H1 (cell line): Measurements from ENCODE around the gene BPIFB6. TPM values are rescaled to one million over a fixed set of nuclear protein-coding genes. Genes with fewer than 3 reads are reported as not detected.

Source experiments
- CTCF ChIA-PET: fragments of 300-600 bp; sonication (Branson Sonifier 250); formaldehyde crosslinking; loops from one replicate; lab custom pipeline; 2021; ENCODE audit not compliant: partially characterized antibody; lab: Charles Lee
- POLR2A ChIA-PET: fragments of 300-600 bp; sonication (Branson Sonifier 250); formaldehyde crosslinking; loops from one replicate; lab custom pipeline; 2021; ENCODE audit warnings: inconsistent platforms; ENCODE audit not compliant: partially characterized antibody; lab: Charles Lee
- DNase-seq, 2 experiments: peaks; one replicate each; pipeline versions ENCODE4 v3.0.0 to v3.0.0-alpha.2; 2010 to 2022; ENCODE audit warnings: low spot score in 2 of 2, low read depth in 1 of 2, mixed read lengths in 1 of 2
- FAIRE-seq: peaks from 2 replicates; lab custom pipeline; 2011; peaks lifted over from hg19 to GRCh38; lab: Jason Lieb, UNC
- H2AFZ ChIP-seq: 2 replicates; pipeline ENCODE4 v1.8.1; 2012; ENCODE audit warnings: low read length, inconsistent platforms
- H2AK5ac ChIP-seq: 2 replicates; pipeline ENCODE4 v1.6.1; 2013; ENCODE audit warnings: low read depth, low read length
- H2BK120ac ChIP-seq: replicated peaks from 2 replicates; pipeline ENCODE3; 2013; ENCODE audit warnings: low read depth, low read length, inconsistent platforms
- H2BK12ac ChIP-seq: 2 replicates; pipeline ENCODE4 v1.6.1; 2013; ENCODE audit warnings: low read depth, low read length
- H2BK15ac ChIP-seq: 2 replicates; pipeline ENCODE4 v1.6.1; 2013; ENCODE audit warnings: low read length
- H2BK20ac ChIP-seq: 2 replicates; pipeline ENCODE4 v1.6.1; 2013; ENCODE audit warnings: low read length
- H2BK5ac ChIP-seq: 2 replicates; pipeline ENCODE4 v1.6.1; 2013; ENCODE audit warnings: low read depth, low read length
- H3K14ac ChIP-seq: 2 replicates; pipeline ENCODE4 v1.6.1; 2013; ENCODE audit warnings: inconsistent platforms; ENCODE audit not compliant: insufficient read length
- H3K18ac ChIP-seq: 2 replicates; pipeline ENCODE4 v1.6.1; 2013; ENCODE audit warnings: low read length; ENCODE audit errors: extremely low read depth
- H3K23ac ChIP-seq: 2 replicates; pipeline ENCODE4 v1.6.1; 2013; ENCODE audit warnings: inconsistent platforms; ENCODE audit not compliant: insufficient read length
- H3K23me2 ChIP-seq: 2 replicates; pipeline ENCODE4 v1.6.1; 2013; ENCODE audit warnings: low read depth, low read length
- H3K27ac ChIP-seq: 2 replicates; pipeline ENCODE4 v1.6.1; 2011; ENCODE audit warnings: low read depth, low read length, inconsistent platforms
- H3K27me3 ChIP-seq, 4 experiments: replicated peaks in 1 of 4; 1 replicate in 1 of 4; 2 replicates in 3 of 4; pipeline versions ENCODE4 v1.6.1 to v1.8.1; 2011 to 2013; ENCODE audit warnings: low read length in 3 of 4, mild to moderate bottlenecking in 3 of 4, inconsistent platforms in 2 of 4, mixed read lengths in 2 of 4, moderate library complexity in 1 of 4; ENCODE audit not compliant: control insufficient read depth in 3 of 4, insufficient read depth in 3 of 4; ENCODE audit errors: extremely low read depth in 1 of 4
- H3K36me3 ChIP-seq, 4 experiments: 2 replicates each; pipeline versions ENCODE4 v1.6.1 to v1.8.1; 2011 to 2013; ENCODE audit warnings: mild to moderate bottlenecking in 4 of 4, low read length in 3 of 4, moderate library complexity in 2 of 4, control low read depth in 1 of 4, inconsistent platforms in 1 of 4; ENCODE audit not compliant: insufficient read depth in 4 of 4, control insufficient read depth in 2 of 4
- H3K4ac ChIP-seq: replicated peaks from 2 replicates; pipeline ENCODE3; 2013; ENCODE audit warnings: low read length, low read depth, mixed read lengths, inconsistent platforms; ENCODE audit not compliant: insufficient read length
- H3K4me1 ChIP-seq, 4 experiments: replicated peaks in 1 of 4; 1 replicate in 1 of 4; 2 replicates in 3 of 4; pipeline versions ENCODE4 v1.6.1 to v1.8.1; 2011 to 2013; ENCODE audit warnings: low read length in 3 of 4, inconsistent platforms in 2 of 4, mixed read lengths in 1 of 4; ENCODE audit not compliant: insufficient read depth in 4 of 4, control insufficient read depth in 3 of 4
- H3K4me2 ChIP-seq, 2 experiments: 2 replicates each; pipeline versions ENCODE4 v1.6.1 to v1.8.1; 2011 to 2013; ENCODE audit warnings: low read depth in 2 of 2, low read length in 2 of 2, control low read depth in 1 of 2, inconsistent platforms in 1 of 2, mild to moderate bottlenecking in 1 of 2; ENCODE audit not compliant: insufficient read depth in 1 of 2
- H3K4me3 ChIP-seq, 4 experiments: fragments of 200-600, 300-600 bp in 1 of 4; sonication (generic), shearing (Covaris generic), sonication (Bioruptor Twin) in 1 of 4; 2 replicates each; pipeline versions ENCODE4 v1.5.1 to v1.8.1; 2011 to 2016; ENCODE audit warnings: low read length in 4 of 4, low read depth in 3 of 4, control low read depth in 2 of 4, inconsistent platforms in 2 of 4, mild to moderate bottlenecking in 2 of 4, mixed read lengths in 1 of 4, moderate library complexity in 1 of 4; ENCODE audit not compliant: insufficient read depth in 2 of 4; ENCODE audit errors: extremely low read depth in 1 of 4
- H3K56ac ChIP-seq: replicated peaks from 2 replicates; pipeline ENCODE3; 2013; ENCODE audit warnings: low read depth, mild to moderate bottlenecking, mixed read lengths, low read length, inconsistent platforms; ENCODE audit not compliant: insufficient read length
- H3K79me1 ChIP-seq: 2 replicates; pipeline ENCODE4 v1.6.1; 2013; ENCODE audit warnings: low read depth, low read length, control low read depth
- H3K79me2 ChIP-seq, 2 experiments: 2 replicates each; pipeline versions ENCODE4 v1.6.1 to v1.8.1; 2012 to 2013; ENCODE audit warnings: low read length in 2 of 2, mild to moderate bottlenecking in 2 of 2, inconsistent platforms in 1 of 2; ENCODE audit not compliant: insufficient read depth in 2 of 2, control insufficient read depth in 1 of 2
- H3K9ac ChIP-seq, 4 experiments: replicated peaks in 1 of 4; 1 replicate in 1 of 4; 2 replicates in 3 of 4; pipeline versions ENCODE4 v1.6.1 to v1.8.1; 2011 to 2013; ENCODE audit warnings: low read depth in 3 of 4, low read length in 3 of 4, control low read depth in 2 of 4, mild to moderate bottlenecking in 2 of 4, moderate library complexity in 2 of 4, inconsistent platforms in 1 of 4; ENCODE audit errors: extremely low read depth in 1 of 4
- H3K9me3 ChIP-seq, 2 experiments: 2 replicates each; pipeline versions ENCODE4 v1.6.1 to v1.8.1; 2012 to 2013; ENCODE audit warnings: mild to moderate bottlenecking in 2 of 2, moderate library complexity in 2 of 2, control low read depth in 1 of 2, inconsistent platforms in 1 of 2, low read depth in 1 of 2, low read length in 1 of 2, mixed read lengths in 1 of 2; ENCODE audit not compliant: insufficient read depth in 2 of 2
- H4K20me1 ChIP-seq, 2 experiments: replicated peaks in 1 of 2; 2 replicates each; pipeline versions ENCODE3 to v1.8.1; 2011 to 2013; ENCODE audit warnings: inconsistent platforms in 2 of 2, low read length in 2 of 2, mild to moderate bottlenecking in 1 of 2; ENCODE audit not compliant: insufficient read depth in 2 of 2, control insufficient read depth in 1 of 2
- H4K5ac ChIP-seq: 2 replicates; pipeline ENCODE4 v1.6.1; 2013; ENCODE audit warnings: low read length, low read depth, mixed read lengths, inconsistent platforms; ENCODE audit not compliant: insufficient read length
- H4K8ac ChIP-seq: 2 replicates; pipeline ENCODE4 v1.8.0; 2013; ENCODE audit warnings: mild to moderate bottlenecking, moderate library complexity, low read length, inconsistent platforms; ENCODE audit not compliant: insufficient read depth; ENCODE audit errors: extremely low read depth
- H4K91ac ChIP-seq: replicated peaks from 2 replicates; pipeline ENCODE3; 2013; ENCODE audit warnings: low read length, mixed read lengths, inconsistent platforms; ENCODE audit not compliant: insufficient read length
- ATF2 ChIP-seq: IDR thresholded peaks from 2 replicates; pipeline ENCODE4 v1.6.1; 2012; ENCODE audit warnings: low read length, inconsistent platforms
- BRCA1 ChIP-seq: IDR thresholded peaks from 2 replicates; pipeline ENCODE4 v1.6.1; 2012; ENCODE audit warnings: low read depth, low read length, improper control_type of control experiment
- CBX5 ChIP-seq: fragments of 300-800, 300-1000 bp; sonication (generic); IDR thresholded peaks from 2 replicates; pipeline ENCODE4 v1.7.1; 2016; ENCODE audit warnings: antibody characterized with exemption, low read length, low read depth
- E2F6 ChIP-seq: IDR thresholded peaks from 2 replicates; pipeline ENCODE4 v1.6.1; 2012; ENCODE audit warnings: inconsistent platforms
- KDM4A ChIP-seq: IDR thresholded peaks from one replicate; pipeline ENCODE4 v1.7.1; 2012; ENCODE audit warnings: low read depth, mild to moderate bottlenecking, moderate library complexity, low read length, inconsistent platforms; ENCODE audit not compliant: severe bottlenecking
- KDM5A ChIP-seq: fragments of 200-600 bp; IDR thresholded peaks from 2 replicates; pipeline ENCODE4 v1.7.1; 2012; ENCODE audit warnings: mild to moderate bottlenecking, low read length, inconsistent platforms, mixed read lengths
- RBBP5 ChIP-seq: IDR thresholded peaks from 2 replicates; pipeline ENCODE4 v1.7.1; 2012; ENCODE audit warnings: low read depth, mild to moderate bottlenecking, inconsistent platforms, low read length, moderate library complexity, borderline replicate concordance
- SUZ12 ChIP-seq: fragments of 200-600 bp; sonication (generic); IDR thresholded peaks from 2 replicates; pipeline ENCODE4 v1.6.1; 2012; ENCODE audit warnings: mild to moderate bottlenecking, inconsistent platforms, low read length, moderate library complexity, mixed read lengths
- TBP ChIP-seq: IDR thresholded peaks from 2 replicates; pipeline ENCODE4 v1.6.1; 2011; ENCODE audit warnings: low read depth, low read length, improper control_type of control experiment
- YY1 ChIP-seq: IDR thresholded peaks from 2 replicates; pipeline ENCODE4 v1.6.1; 2011; ENCODE audit warnings: low read depth, mild to moderate bottlenecking, low read length
- WGBS, 2 experiments: shearing (Covaris generic) in 1 of 2; methylation state at CpG; one replicate each; pipeline versions ENCODE4 v1.1.6 to v1.1.7; 2013 to 2015; ENCODE audit warnings: low lambda C conversion rate in 2 of 2, mixed read lengths in 2 of 2, inconsistent platforms in 1 of 2, low coverage in 1 of 2, missing lambda C conversion rate in 1 of 2; ENCODE audit not compliant: insufficient replicate concordance in 2 of 2, insufficient coverage in 1 of 2, insufficient read length in 1 of 2; ENCODE audit errors: extremely low coverage in 1 of 2, missing lambda C conversion rate in 1 of 2; 5-methylcytosine and 5-hydroxymethylcytosine counted together
- polyA plus RNA-seq, 7 experiments: library from polyadenylated mRNA; depleted of rRNA in 3 of 7; stranded (reverse) in 5 of 7; unstranded in 2 of 7; fragments of >200 nt in 5 of 7; fragments of 200-250 nt in 2 of 7; gene quantifications; 1 replicate in 5 of 7; 2 replicates in 1 of 7; 4 replicates in 1 of 7; pipeline versions ENCODE4 v1.2.1 to v1.2.3, GENCODE V29; 2011 to 2013; ENCODE audit warnings: missing spikeins in 2 of 7, mixed read lengths in 2 of 7
- total RNA-seq: library from RNA; stranded (reverse); fragmentation: NEBNext Ultra II Directional; extraction: Animal tissue kit (Norgen Biotek cat#: 25700); gene quantifications from 2 replicates; pipeline ENCODE4 v1.2.1, GENCODE V29; 2021

BPIFB6 gene
- total and polyA plus RNA-seq, 2 of the 8 experiments (the other 6 are each of a cell fraction or from before 2014, with no cell fraction given) = not detected

GRCh38 chr20:32986331-32986966, 45.0 kb upstream of the BPIFB6 start:
- Histone ChIP-seq H2BK12ac (no peak overlapping the region), H3K14ac (no peak overlapping the region), H2BK120ac (no peak overlapping the region), H3K36me3 (no peaks in the 10 kb centered on the region), H4K91ac (no peak overlapping the region), H3K79me1 (no peaks in the 10 kb centered on the region), H2BK5ac (0 out of 2 replicates have a peak overlapping the region, but pooled peaks have one; percentile 35), H4K8ac (peak overlapping the region; percentile 62; the same call in 1 of the 2 replicates), H3K9me3 (no peaks in the 10 kb centered on the region), H3K9ac (no peak overlapping the region), H3K27ac (no peak overlapping the region), H3K79me2 (no peaks in the 10 kb centered on the region), H4K5ac (no peak overlapping the region), H3K23ac (no peak overlapping the region), H3K4me3 (no peak overlapping the region), H2BK15ac (0 out of 2 replicates have a peak overlapping the region, but pooled peaks have one; percentile 29), H3K18ac (no peak overlapping the region), H3K4ac (no peak overlapping the region), H4K20me1 (no peaks in the 10 kb centered on the region), H3K56ac (no peak overlapping the region), H3K23me2 (no peaks in the 10 kb centered on the region), H3K4me1 (no peaks in the 10 kb centered on the region; a peak in 1 of 7 replicates), H2AK5ac (no peak overlapping the region), H2AFZ (no peak overlapping the region), H2BK20ac (no peak overlapping the region), H3K4me2 (no peak overlapping the region), H3K27me3 (no peaks in the 10 kb centered on the region)
- 94% methylated on average over 16 of the region's 18 CpGs; no CpG with 5 or more reads in 1 of the 2 experiments for WGBS, 2 experiments
- FAIRE-seq (no peak), DNase-seq (no peak)
- POLR2A ChIA-PET = interaction anchor here (1.1 kb wide), 1 partner anchor 10 kb away, joined by 3 read pairs; no protein-coding TSS in a partner anchor
- CTCF ChIA-PET = interaction anchor here (1.2 to 5.4 kb wide), 7 partner anchors 9 to 226 kb away, joined by 3 to 53 read pairs (median 11); partner anchors contain the start of gene SUN5
- TF ChIP-seq TBP (no peak), KDM4A (no peak), YY1 (no peak), RBBP5 (no peak), ATF2 (no peak), E2F6 (no peak), CBX5 (no peak), KDM5A (no peak), SUZ12 (no peak), BRCA1 (no peak)
